Transverse colon (tissue), 4 donors: ENCODE results near the gene FOXI1.

Source experiments
- EP300 ChIP-seq: sonication (generic); formaldehyde crosslinking; IDR thresholded peaks from one replicate; pipeline ENCODE4 v1.6.1; 2017; ENCODE audit warnings: antibody characterized with exemption, low read depth
- POLR2A ChIP-seq: fragments of 450-650 bp; IDR thresholded peaks from one replicate; pipeline ENCODE4 v1.6.1; 2016; ENCODE audit warnings: antibody characterized with exemption, mild to moderate bottlenecking, moderate library complexity
- POLR2AphosphoS5 ChIP-seq, 3 donors: sonication (generic); formaldehyde crosslinking; IDR thresholded peaks; one replicate each; pipeline ENCODE4 v1.6.1; 2016; ENCODE audit warnings: antibody characterized with exemption in 3 of 3
- TF ChIP-seq, protein P1 (sequence below), 5 experiments: fragments of 200-600 bp in 3 of 5; fragments of 450-650 bp in 2 of 5; sonication (generic) in 3 of 5; IDR thresholded peaks; 1 replicate in 2 of 5; 2 replicates in 3 of 5; pipeline ENCODE4 v1.5.1; 2016 to 2017; ENCODE audit warnings: antibody characterized with exemption in 5 of 5, inconsistent platforms in 3 of 5, mild to moderate bottlenecking in 2 of 5, moderate library complexity in 1 of 5

DNA sequence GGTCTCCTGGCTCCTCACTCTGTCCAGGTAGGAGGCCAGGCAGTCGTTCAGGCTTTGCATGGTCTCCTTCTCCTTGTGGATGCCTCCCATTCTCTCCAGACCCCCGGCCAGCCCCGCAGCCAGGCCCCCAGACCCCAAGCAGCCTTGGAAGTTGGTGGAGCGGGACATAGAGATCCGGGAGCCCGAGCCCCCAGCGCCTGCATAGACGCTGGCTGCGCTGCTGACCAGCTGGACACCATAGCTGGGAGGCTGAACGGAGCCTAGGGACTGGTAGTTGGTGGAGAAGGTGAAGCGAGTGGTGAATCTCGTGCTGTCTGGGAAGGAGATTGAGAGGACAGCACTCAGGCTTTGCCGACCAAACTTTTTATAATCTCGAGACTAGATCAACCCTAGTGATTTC is 35.9 kb downstream of the FOXI1 start:
- TF ChIP-seq POLR2A (no peak), POLR2AphosphoS5 (IDR thresholded peaks at IDR 0.05) (no peak), EP300 (no peak)
- TF ChIP-seq, protein P1, sequence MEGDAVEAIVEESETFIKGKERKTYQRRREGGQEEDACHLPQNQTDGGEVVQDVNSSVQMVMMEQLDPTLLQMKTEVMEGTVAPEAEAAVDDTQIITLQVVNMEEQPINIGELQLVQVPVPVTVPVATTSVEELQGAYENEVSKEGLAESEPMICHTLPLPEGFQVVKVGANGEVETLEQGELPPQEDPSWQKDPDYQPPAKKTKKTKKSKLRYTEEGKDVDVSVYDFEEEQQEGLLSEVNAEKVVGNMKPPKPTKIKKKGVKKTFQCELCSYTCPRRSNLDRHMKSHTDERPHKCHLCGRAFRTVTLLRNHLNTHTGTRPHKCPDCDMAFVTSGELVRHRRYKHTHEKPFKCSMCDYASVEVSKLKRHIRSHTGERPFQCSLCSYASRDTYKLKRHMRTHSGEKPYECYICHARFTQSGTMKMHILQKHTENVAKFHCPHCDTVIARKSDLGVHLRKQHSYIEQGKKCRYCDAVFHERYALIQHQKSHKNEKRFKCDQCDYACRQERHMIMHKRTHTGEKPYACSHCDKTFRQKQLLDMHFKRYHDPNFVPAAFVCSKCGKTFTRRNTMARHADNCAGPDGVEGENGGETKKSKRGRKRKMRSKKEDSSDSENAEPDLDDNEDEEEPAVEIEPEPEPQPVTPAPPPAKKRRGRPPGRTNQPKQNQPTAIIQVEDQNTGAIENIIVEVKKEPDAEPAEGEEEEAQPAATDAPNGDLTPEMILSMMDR (IDR thresholded peaks at IDR 0.05) = no peak
